ENCODE data around the gene TDG.

The TDG gene

GRCh38 chr12:103965590-103966504, at the start of gene TDG:
TDG (plus strand) TSS chr12:103965872; CDS start chr12:103966038, 166 bp downstream.
- peak; percentile 100 for DNase-seq
- in situ Hi-C loops (cut with HindIII; ENCODE audit: low pct_ligation_motif_present, low pct_unique_long_range_greater_than_20kb, low sequenced_read_pairs), result no loop called here

- in situ Hi-C loops (cut with HindIII; ENCODE audit: low pct_ligation_motif_present, low pct_unique_long_range_greater_than_20kb, low sequenced_read_pairs), result no loop called here
- DNase-seq, result no peak
These were observed 47.8 kb upstream of the TDG start for GRCh38 chr12:103917873-103918272.

- in situ Hi-C loops (cut with HindIII; ENCODE audit: low pct_ligation_motif_present, low pct_unique_long_range_greater_than_20kb, low sequenced_read_pairs), result no loop called here
- peak; percentile 81 for DNase-seq
These were observed 40.7 kb upstream of the TDG start for GRCh38 chr12:103924761-103925641.

- in situ Hi-C loops (cut with HindIII; ENCODE audit: low pct_ligation_motif_present, low pct_unique_long_range_greater_than_20kb, low sequenced_read_pairs), result no loop called here
These were observed 37.0 kb upstream of the TDG start for GRCh38 chr12:103928682-103929045.

GRCh38 chr12:103929046-103929783, 36.5 kb upstream of the TDG start:
- peak; percentile 96 for DNase-seq
- in situ Hi-C loops (cut with HindIII; ENCODE audit: low pct_ligation_motif_present, low pct_unique_long_range_greater_than_20kb, low sequenced_read_pairs), result no loop called here

More at GRCh38 chr12:103928682-103929045, 37.0 kb upstream of the TDG start:
- DNase-seq, result no peak

- in situ Hi-C loops (cut with HindIII; ENCODE audit: low pct_ligation_motif_present, low pct_unique_long_range_greater_than_20kb, low sequenced_read_pairs), result no loop called here
- DNase-seq, result no peak
These were observed 36.0 kb upstream of the TDG start for GRCh38 chr12:103929784-103930033.

GRCh38 chr12:103930034-103930786, 35.5 kb upstream of the TDG start, which contains the start of gene HSP90B1:
HSP90B1 (plus strand) TSS chr12:103930410; CDS start chr12:103930516, 106 bp downstream.
- in situ Hi-C loops (cut with HindIII; ENCODE audit: low pct_ligation_motif_present, low pct_unique_long_range_greater_than_20kb, low sequenced_read_pairs), result no loop called here
- peak; percentile 100 for DNase-seq

- in situ Hi-C loops (cut with HindIII; ENCODE audit: low pct_ligation_motif_present, low pct_unique_long_range_greater_than_20kb, low sequenced_read_pairs), result no loop called here
- DNase-seq, result peak; percentile 42
These were observed 34.6 kb upstream of the TDG start for GRCh38 chr12:103930787-103931735.

- in situ Hi-C loops (cut with HindIII; ENCODE audit: low pct_ligation_motif_present, low pct_unique_long_range_greater_than_20kb, low sequenced_read_pairs), result no loop called here
- no peak for DNase-seq
These were observed 32.4 kb upstream of the TDG start for GRCh38 chr12:103933237-103933636.

- DNase-seq, result no peak
- in situ Hi-C loops (cut with HindIII; ENCODE audit: low pct_ligation_motif_present, low pct_unique_long_range_greater_than_20kb, low sequenced_read_pairs), result no loop called here
These were observed 29.0 kb upstream of the TDG start for GRCh38 chr12:103936679-103937078.

- in situ Hi-C loops (cut with HindIII; ENCODE audit: low pct_ligation_motif_present, low pct_unique_long_range_greater_than_20kb, low sequenced_read_pairs), result no loop called here
These were observed 20.7 kb upstream of the TDG start for GRCh38 chr12:103944964-103945363.

GRCh38 chr12:103947871-103948555, 17.7 kb upstream of the TDG start:
- DNase-seq, result no peak
- in situ Hi-C loops (cut with HindIII; ENCODE audit: low pct_ligation_motif_present, low pct_unique_long_range_greater_than_20kb, low sequenced_read_pairs), result no loop called here

More at GRCh38 chr12:103944964-103945363, 20.7 kb upstream of the TDG start:
- DNase-seq, result no peak

- DNase-seq, result no peak
- in situ Hi-C loops (cut with HindIII; ENCODE audit: low pct_ligation_motif_present, low pct_unique_long_range_greater_than_20kb, low sequenced_read_pairs), result no loop called here
These were observed 16.8 kb upstream of the TDG start for GRCh38 chr12:103948746-103949406.

- no peak for DNase-seq
- in situ Hi-C loops (cut with HindIII; ENCODE audit: low pct_ligation_motif_present, low pct_unique_long_range_greater_than_20kb, low sequenced_read_pairs), result no loop called here
These were observed 13.2 kb upstream of the TDG start for GRCh38 chr12:103952497-103952896.

GRCh38 chr12:103955811-103956508, 9.7 kb upstream of the TDG start:
- DNase-seq, result no peak

More at GRCh38 chr12:103955811-103956508, 9.7 kb upstream of the TDG start:
- in situ Hi-C loops (cut with HindIII; ENCODE audit: low pct_ligation_motif_present, low pct_unique_long_range_greater_than_20kb, low sequenced_read_pairs), result no loop called here

Measured in ACHN (cell line).